ENCODE measurements around the gene TCIRG1. TPM values are rescaled to one million over a fixed set of nuclear protein-coding genes. Genes with fewer than 3 reads are reported as not detected.

Gene TCIRG1
- total RNA-seq, 6 experiments from 2014 or later, result 39.4 to 97.1 (median 69.3) TPM

GRCh38 chr11:68040957-68041591 is 2.2 kb downstream of the TCIRG1 start:
- no peaks in the 10 kb centered on the region for H3K36me3 ChIP-seq
- H3K4me3 ChIP-seq, result peak overlapping the region; percentile 73 to 91 (median 75)
- TF ChIP-seq POLR2A (IDR thresholded peaks at IDR 0.05), result no peak
- no peak for TF ChIP-seq CTCF (IDR thresholded peaks at IDR 0.05)
- H3K27ac ChIP-seq, result peak overlapping the region; percentile 81 to 97 (median 94)
- no peaks in the 10 kb centered on the region for H3K27me3 ChIP-seq
- H3K9me3 ChIP-seq, result no peaks in the 10 kb centered on the region
- DNase-seq (peak; percentile 39 to 64 (median 51)), ATAC-seq (no peak)
- intact Hi-C loops (cut with DNase I), result no loop called here
- no CpG with 5 or more reads among the region's 23 CpGs for WGBS (ENCODE audit: insufficient coverage, low coverage, low lambda C conversion rate, missing lambda C conversion rate)
- H3K4me1 ChIP-seq, result peaks cover 0 to 36% (median 13%) of the 10 kb centered on the region in 4 donors

GRCh38 chr11:68041617-68042218 is 2.9 kb downstream of the TCIRG1 start:
- H3K27ac ChIP-seq, result no peak overlapping the region
- TF ChIP-seq CTCF (IDR thresholded peaks at IDR 0.05) (no peak), POLR2A (IDR thresholded peaks at IDR 0.05) (no peak)
- 55% methylated on average over 4 of the region's 12 CpGs for WGBS (ENCODE audit: insufficient coverage, low coverage, low lambda C conversion rate, missing lambda C conversion rate)
- H3K4me3 ChIP-seq, result no peak overlapping the region
- no peaks in the 10 kb centered on the region for H3K27me3 ChIP-seq
- DNase-seq (peak in 1 of 3 donors; percentile 46), ATAC-seq (no peak)
- intact Hi-C loops (cut with DNase I), result no loop called here
- H3K4me1 ChIP-seq, result peaks cover 0 to 34% (median 10%) of the 10 kb centered on the region in 4 donors
- H3K9me3 ChIP-seq, result no peaks in the 10 kb centered on the region
- H3K36me3 ChIP-seq, result no peaks in the 10 kb centered on the region

- H3K9me3 ChIP-seq, result no peaks in the 10 kb centered on the region
- no peaks in the 10 kb centered on the region for H3K36me3 ChIP-seq
- intact Hi-C loops (cut with DNase I), result no loop called here
- no peak overlapping the region for H3K27ac ChIP-seq
- H3K4me1 ChIP-seq, result peaks cover 0 to 27% (median 6%) of the 10 kb centered on the region in 4 donors
- H3K27me3 ChIP-seq, result no peaks in the 10 kb centered on the region
- DNase-seq (peak in 1 of 3 donors; percentile 43), ATAC-seq (no peak)
- TF ChIP-seq POLR2A (IDR thresholded peaks at IDR 0.05) (no peak), CTCF (IDR thresholded peaks at IDR 0.05) (no peak)
- H3K4me3 ChIP-seq, result no peak overlapping the region
- 60% methylated on average over 1 of the region's 27 CpGs for WGBS (ENCODE audit: insufficient coverage, low coverage, low lambda C conversion rate, missing lambda C conversion rate)
Observed at GRCh38 chr11:68042219-68043028, 3.6 kb downstream of the TCIRG1 start.

GRCh38 chr11:68043029-68043348 is 4.2 kb downstream of the TCIRG1 start:
- intact Hi-C loops (cut with DNase I), result no loop called here
- peaks cover 0 to 21% (median 3%) of the 10 kb centered on the region in 4 donors for H3K4me1 ChIP-seq
- no peak overlapping the region for H3K27ac ChIP-seq
- H3K4me3 ChIP-seq, result no peak overlapping the region
- ATAC-seq (no peak), DNase-seq (no peak)
- no peaks in the 10 kb centered on the region for H3K9me3 ChIP-seq
- no peaks in the 10 kb centered on the region for H3K36me3 ChIP-seq
- TF ChIP-seq CTCF (IDR thresholded peaks at IDR 0.05), result no peak
- TF ChIP-seq POLR2A (IDR thresholded peaks at IDR 0.05), result no peak
- 60% methylated on average over 1 of the region's 8 CpGs for whole genome bisulfite sequencing (ENCODE audit: insufficient coverage, low coverage, low lambda C conversion rate, missing lambda C conversion rate)
- no peaks in the 10 kb centered on the region for H3K27me3 ChIP-seq
